ENCODE results near the gene HBA2.

GRCh38 chr16:149024-149660 is 23.5 kb upstream of the HBA2 start:
- no peak for TF ChIP-seq CTCF (IDR thresholded peaks at IDR 0.05; ENCODE audit: insufficient read depth, low read length, poor library complexity, severe bottlenecking)
- TF ChIP-seq EZH2phosphoT487 (conservative IDR thresholded peaks at IDR 0.05; ENCODE audit: low read length) = no peak
